Heart right ventricle (tissue), 16 donors: ENCODE data around the gene C17orf107. TPM values are rescaled to one million over a fixed set of nuclear protein-coding genes. Genes with fewer than 3 reads are reported as not detected.
A peak's percentile ranks its signal among the peaks of the same experiment; 100 is the strongest.

Source experiments
- ATAC-seq, 8 donors: fragments of 200-7000 bp; cut with Tn5 transposase; one replicate each; pipeline ENCODE4 v1.9.1; 2020; ENCODE audit warnings: mild to moderate bottlenecking in 8 of 8, moderate library complexity in 8 of 8, moderate number of reproducible peaks in 1 of 8
- DNase-seq, 2 donors: peaks; one replicate each; pipeline ENCODE4 v3.0.0-alpha.2; 2020
- H3K27ac ChIP-seq, 10 donors: fragments of 200-600 bp; sonication (generic) in 2 of 10; one replicate each; pipeline versions ENCODE4 v1.5.0 to v1.8.0; 2020 to 2022; ENCODE audit warnings: mild to moderate bottlenecking in 3 of 10
- H3K27me3 ChIP-seq, 7 donors: fragments of 200-600 bp; one replicate each; pipeline ENCODE4 v1.8.0; 2021 to 2022; ENCODE audit warnings: mild to moderate bottlenecking in 2 of 7
- H3K36me3 ChIP-seq, 9 donors: fragments of 200-600 bp; sonication (generic) in 1 of 9; one replicate each; pipeline versions ENCODE4 v1.5.0 to v1.8.0; 2020 to 2022; ENCODE audit warnings: mild to moderate bottlenecking in 2 of 9
- H3K4me1 ChIP-seq, 9 donors: fragments of 200-600 bp; sonication (generic) in 1 of 9; one replicate each; pipeline versions ENCODE4 v1.5.0 to v1.8.0; 2020 to 2022; ENCODE audit warnings: mild to moderate bottlenecking in 4 of 9
- H3K4me3 ChIP-seq, 10 donors: fragments of 200-600 bp; sonication (generic) in 2 of 10; one replicate each; pipeline versions ENCODE4 v1.5.0 to v1.8.0; 2020 to 2022; ENCODE audit warnings: mild to moderate bottlenecking in 7 of 10, moderate library complexity in 2 of 10
- H3K9me3 ChIP-seq, 11 donors: fragments of 200-600 bp in 10 of 11; sonication (generic) in 2 of 11; one replicate each; pipeline versions ENCODE4 v1.5.0 to v1.8.0; 2013 to 2022; ENCODE audit warnings: mild to moderate bottlenecking in 2 of 11, control low read depth in 1 of 11, moderate library complexity in 1 of 11
- CTCF ChIP-seq, 9 donors: fragments of 200-600 bp; sonication (generic) in 2 of 9; IDR thresholded peaks; one replicate each; pipeline versions ENCODE4 v1.5.0 to v1.8.0; 2021 to 2022; ENCODE audit warnings: antibody characterized with exemption in 9 of 9, mild to moderate bottlenecking in 5 of 9, moderate library complexity in 1 of 9
- WGBS, 2 donors: extraction: QIAGEN DNeasy Blood & Tissue Kit; methylation state at CpG; one replicate each; pipeline ENCODE4 v1.1.7; 2013; ENCODE audit warnings: inconsistent platforms in 1 of 2; 5-methylcytosine and 5-hydroxymethylcytosine counted together
- intact Hi-C, 10 donors: fragments of 100-400 bp; cut with DNase I; formaldehyde crosslinking; loops; one replicate each; pipeline versions ENCODE4 v1.11.1 to v1.14.2; 2022
- polyA plus RNA-seq, 2 donors: library from polyadenylated mRNA; stranded (reverse); fragments of 200-250 nt; gene quantifications; one replicate each; pipeline ENCODE4 v1.2.3, GENCODE V29; 2013
- total RNA-seq, 10 donors: library from RNA; stranded (reverse); fragmentation: NEBNext Ultra II Directional in 3 of 10; extraction: Animal tissue kit (Norgen Biotek cat#: 25700) in 3 of 10; gene quantifications; one replicate each; pipeline versions ENCODE4 v1.2.1 to v1.2.4, GENCODE V29; 2021 to 2023
- donor health status: Arrhythmogenic right ventricular cardiomyopathy.
- donor health status: ischemic (EF 13 %, LVEDD 7.1; RV severe dilation, severe dysfunction).
- donor health status: healthy with polysubstance abuse.
- donor health status: DM: no; HTN: yes; CAD: no.
- donor health status: DM: no; HTN: no; CAD: no.
- donor health status: ischemic (EF 25% LVEDD 6.9; RV normal size, moderate dysfunction).
- donor health status: ischemic (EF 25% LVEDD 5.7; RV mildly dilated, moderate dysfunction).
- donor health status: healthy.
- donor health status: DM: yes; HTN: yes; CAD: no.
- donor health status: Ischemic cardiomyopathy.
- donor health status: ischemic (EF 35%, LVEDD 5.7; RV mildly dilated, moderate dysfunction).
- donor health status: nonischemic (EF 11% LVEDD 7.7; RV severe dilation, severe dysfunction).
- donor health status: DM: yes; HTN: yes; CAD: no.
- donor health status: PGD.
- donor health status: ischemic (EF 29% LVEDD 5.4; RV normal size, mild dysfunction).
- donor health status: nonischemic (EF 23%, LVEDD 6.1; RV moderate dilation, normal function).

Gene C17orf107
- total and polyA plus RNA-seq, 12 donors, result 0.28 to 0.86 (median 0.44) TPM; not detected in 1

- intact Hi-C loops, result loop anchor here in 2 of 10 donors (1.0 kb wide), 2 partner anchors 16 to 17 kb away; partner anchors contain the start of gene SPAG7 (in 1 of the 2)
- ATAC-seq, result peak in 6 of 8 donors; percentile 10 to 53 (median 36)
- Histone ChIP-seq H3K27ac (peak overlapping the region; percentile 89 to 100 (median 99)), H3K27me3 (no peaks in the 10 kb centered on the region), H3K9me3 (no peaks in the 10 kb centered on the region), H3K4me3 (peak overlapping the region in 9 of 10 donors; percentile 67 to 100 (median 98)), H3K36me3 (peaks cover 0 to 23% (median 8%) of the 10 kb centered on the region in 9 donors), H3K4me1 (peaks cover 15 to 63% (median 40%) of the 10 kb centered on the region in 9 donors)
- TF ChIP-seq CTCF (IDR thresholded peaks at IDR 0.05), result no peak
- 3 to 5% methylated on average over 32 to 52 of the region's 52 CpGs for WGBS, 2 donors
- DNase-seq, result peak; percentile 70 to 82
Observed at GRCh38 chr17:4950075-4950745, 50.9 kb downstream of the C17orf107 start.

GRCh38 chr17:4950746-4951204, 51.4 kb downstream of the C17orf107 start, which contains the start of gene ENO3:
Gene ENO3, plus strand, starts transcription at chr17:4951119. Its CDS starts 711 bp downstream, at chr17:4951830.
- WGBS, 2 donors, result 30 to 35% methylated on average over 7 of the region's 7 CpGs
- H3K4me3 ChIP-seq, result peak within 1 kb of the TSS in 9 of 10 donors; percentile 67 to 100 (median 98)
- H3K27me3 ChIP-seq, result no peaks in the 10 kb centered on the region
- peak within 1 kb of the TSS; percentile 89 to 100 (median 99) for H3K27ac ChIP-seq
- DNase-seq (peak in 1 of 2 donors; percentile 64), ATAC-seq (peak in 3 of 8 donors; percentile 22 to 48 (median 37))
- H3K4me1 ChIP-seq, result peaks cover 11 to 58% (median 35%) of the 10 kb centered on the region in 9 donors
- intact Hi-C loops, result loop anchor here in 2 of 10 donors (1.0 kb wide), 2 partner anchors 16 to 17 kb away; partner anchors contain the start of gene SPAG7 (in 1 of the 2)
- peaks cover 0 to 17% (median 9%) of the 10 kb centered on the region in 9 donors for H3K36me3 ChIP-seq
- no peaks in the 10 kb centered on the region for H3K9me3 ChIP-seq
- TF ChIP-seq CTCF (IDR thresholded peaks at IDR 0.05), result no peak

- intact Hi-C loops, result no loop called here
- DNase-seq (no peak), ATAC-seq (peak in 2 of 8 donors; percentile 5 to 13)
- peaks cover 0 to 10% (median 2%) of the 10 kb centered on the region in 9 donors for H3K36me3 ChIP-seq
- no peaks in the 10 kb centered on the region for H3K27me3 ChIP-seq
- TF ChIP-seq CTCF (IDR thresholded peaks at IDR 0.05), result no peak
- H3K4me3 ChIP-seq, result peak overlapping the region in 9 of 10 donors; percentile 67 to 100 (median 98)
- peaks cover 7 to 58% (median 27%) of the 10 kb centered on the region in 9 donors for H3K4me1 ChIP-seq
- H3K9me3 ChIP-seq, result no peaks in the 10 kb centered on the region
- WGBS, 2 donors, result 53 to 59% methylated on average over 3 of the region's 3 CpGs
- H3K27ac ChIP-seq, result peak overlapping the region; percentile 89 to 100 (median 99)
Observed at GRCh38 chr17:4951486-4951885, 52.1 kb downstream of the C17orf107 start.

Other genes starting within 250 kb of the C17orf107 start
- gene PELP1, start 195.4 kb upstream of the C17orf107 start, total RNA-seq, result 10 to 100 TPM; 28.6 to 41.9 (median 35.2) TPM
- gene PELP1, start 195.4 kb upstream of the C17orf107 start, polyA plus RNA-seq, result 10 to 100 TPM; 14.4 to 29.3 TPM
- gene ARRB2, start 188.9 kb upstream of the C17orf107 start, total RNA-seq, result 10 to 100 TPM; 10.8 to 53.5 (median 17.2) TPM
- 10 to 100 TPM; 13.4 to 33.4 TPM for gene ARRB2, start 188.9 kb upstream of the C17orf107 start, polyA plus RNA-seq
- 10 to 100 TPM; 11.9 to 21.7 (median 17.5) TPM for gene MED11, start 168.1 kb upstream of the C17orf107 start, total RNA-seq
- 10 to 100 TPM; 23.9 to 57.1 TPM for gene MED11, start 168.1 kb upstream of the C17orf107 start, polyA plus RNA-seq
- 1 to 10 TPM in 1 of 10 donors, under 1 TPM in 8, not detected in 1; 0.15 to 2.1 (median 0.38) TPM for gene ZMYND15, start 159.7 kb upstream of the C17orf107 start, total RNA-seq
- gene ZMYND15, start 159.7 kb upstream of the C17orf107 start, polyA plus RNA-seq, result under 1 TPM; 0.20 to 0.22 TPM
- gene CXCL16, start 159.6 kb upstream of the C17orf107 start, total RNA-seq, result 10 to 100 TPM in 1 of 10 donors, 1 to 10 TPM in 9; 2.8 to 29.6 (median 4.2) TPM
- gene CXCL16, start 159.6 kb upstream of the C17orf107 start, polyA plus RNA-seq, result 1 to 10 TPM; 1.5 to 3.3 TPM
- not detected for gene TM4SF5, start 127.7 kb upstream of the C17orf107 start, total RNA-seq
- not detected for gene TM4SF5, start 127.7 kb upstream of the C17orf107 start, polyA plus RNA-seq
- 1 to 10 TPM in 1 of 10 donors, under 1 TPM in 7, not detected in 2; 0.38 to 2.1 (median 0.59) TPM for gene VMO1, start 113.2 kb upstream of the C17orf107 start, total RNA-seq
- gene VMO1, start 113.2 kb upstream of the C17orf107 start, polyA plus RNA-seq, result 1 to 10 TPM; 1.2 to 1.8 TPM
- gene GLTPD2, start 110.6 kb upstream of the C17orf107 start, total RNA-seq, result under 1 TPM in 1 of 10 donors, not detected in 9; 0.25 TPM
- gene GLTPD2, start 110.6 kb upstream of the C17orf107 start, polyA plus RNA-seq, result not detected
- gene PSMB6, start 103.4 kb upstream of the C17orf107 start, total RNA-seq, result 100 to 1,000 TPM; 160 to 221 (median 176) TPM
- 100 to 1,000 TPM; 151 to 386 TPM for gene PSMB6, start 103.4 kb upstream of the C17orf107 start, polyA plus RNA-seq
- gene PLD2, start 92.4 kb upstream of the C17orf107 start, total RNA-seq, result 10 to 100 TPM in 6 of 10 donors, 1 to 10 TPM in 4; 6.4 to 18.6 (median 10.4) TPM
- gene PLD2, start 92.4 kb upstream of the C17orf107 start, polyA plus RNA-seq, result 10 to 100 TPM in 1 of 2 donors, 1 to 10 TPM in 1; 5.6 to 20.7 TPM
- 10 to 100 TPM; 26.4 to 54.1 (median 33.5) TPM for gene MINK1, start 66.2 kb upstream of the C17orf107 start, total RNA-seq
- 10 to 100 TPM; 17.3 to 52.3 TPM for gene MINK1, start 66.2 kb upstream of the C17orf107 start, polyA plus RNA-seq
- gene CHRNE, start 3.6 kb downstream of the C17orf107 start, total RNA-seq, result 1 to 10 TPM in 3 of 10 donors, under 1 TPM in 7; 0.19 to 1.6 (median 0.53) TPM
- under 1 TPM; 0.44 to 0.71 TPM for gene CHRNE, start 3.6 kb downstream of the C17orf107 start, polyA plus RNA-seq
- under 1 TPM in 5 of 10 donors, not detected in 5; 0.15 to 0.53 (median 0.39) TPM for gene GP1BA, start 32.7 kb downstream of the C17orf107 start, total RNA-seq
- gene GP1BA, start 32.7 kb downstream of the C17orf107 start, polyA plus RNA-seq, result under 1 TPM; 0.04 to 0.15 TPM
- 100 to 1,000 TPM; 181 to 312 (median 242) TPM for gene SLC25A11, start 40.5 kb downstream of the C17orf107 start, total RNA-seq
- gene SLC25A11, start 40.5 kb downstream of the C17orf107 start, polyA plus RNA-seq, result 100 to 1,000 TPM; 126 to 127 TPM
- gene RNF167, start 40.7 kb downstream of the C17orf107 start, total RNA-seq, result 100 to 1,000 TPM in 1 of 10 donors, 10 to 100 TPM in 9; 65.0 to 104 (median 80.9) TPM
- gene RNF167, start 40.7 kb downstream of the C17orf107 start, polyA plus RNA-seq, result 100 to 1,000 TPM; 132 to 202 TPM
- 100 to 1,000 TPM; 144 to 376 (median 160) TPM for gene PFN1, start 49.0 kb downstream of the C17orf107 start, total RNA-seq
- 100 to 1,000 TPM; 170 to 830 TPM for gene PFN1, start 49.0 kb downstream of the C17orf107 start, polyA plus RNA-seq
- 1,000 to 10,000 TPM in 2 of 10 donors, 100 to 1,000 TPM in 8; 609 to 1,418 (median 746) TPM for gene ENO3, start 51.6 kb downstream of the C17orf107 start, total RNA-seq
- 1,000 to 10,000 TPM in 1 of 2 donors, 100 to 1,000 TPM in 1; 143 to 1,668 TPM for gene ENO3, start 51.6 kb downstream of the C17orf107 start, polyA plus RNA-seq
- 100 to 1,000 TPM in 9 of 10 donors, 10 to 100 TPM in 1; 95.5 to 189 (median 135) TPM for gene SPAG7, start 68.3 kb downstream of the C17orf107 start, total RNA-seq
- 100 to 1,000 TPM; 134 to 157 TPM for gene SPAG7, start 68.3 kb downstream of the C17orf107 start, polyA plus RNA-seq
- gene CAMTA2, start 88.1 kb downstream of the C17orf107 start, total RNA-seq, result 10 to 100 TPM; 26.0 to 42.0 (median 33.7) TPM
- 10 to 100 TPM; 43.1 to 74.3 TPM for gene CAMTA2, start 88.1 kb downstream of the C17orf107 start, polyA plus RNA-seq
- gene INCA1, start 98.0 kb downstream of the C17orf107 start, total RNA-seq, result 1 to 10 TPM; 1.8 to 2.9 (median 2.2) TPM
- gene INCA1, start 98.0 kb downstream of the C17orf107 start, polyA plus RNA-seq, result 1 to 10 TPM in 1 of 2 donors, under 1 TPM in 1; 0.83 to 7.8 TPM
- gene KIF1C, start 98.4 kb downstream of the C17orf107 start, total RNA-seq, result 100 to 1,000 TPM; 565 to 826 (median 598) TPM
- 100 to 1,000 TPM; 141 to 158 TPM for gene KIF1C, start 98.4 kb downstream of the C17orf107 start, polyA plus RNA-seq
- under 1 TPM in 3 of 10 donors, not detected in 7; 0.11 to 0.14 (median 0.12) TPM for gene SLC52A1, start 135.9 kb downstream of the C17orf107 start, total RNA-seq
- not detected for gene SLC52A1, start 135.9 kb downstream of the C17orf107 start, polyA plus RNA-seq
- gene ZFP3, start 178.9 kb downstream of the C17orf107 start, total RNA-seq, result 10 to 100 TPM in 8 of 10 donors, 1 to 10 TPM in 2; 7.6 to 14.6 (median 12.2) TPM
- gene ZFP3, start 178.9 kb downstream of the C17orf107 start, polyA plus RNA-seq, result 1 to 10 TPM; 3.1 to 4.5 TPM
- gene ZNF232, start 212.3 kb downstream of the C17orf107 start, total RNA-seq, result 1 to 10 TPM; 2.1 to 5.8 (median 4.4) TPM
- gene ZNF232, start 212.3 kb downstream of the C17orf107 start, polyA plus RNA-seq, result 1 to 10 TPM; 3.6 to 4.3 TPM
- 1 to 10 TPM in 2 of 10 donors, under 1 TPM in 7, not detected in 1; 0.05 to 1.6 (median 0.06) TPM for gene USP6, start 216.5 kb downstream of the C17orf107 start, total RNA-seq
- under 1 TPM; 0.01 to 0.07 TPM for gene USP6, start 216.5 kb downstream of the C17orf107 start, polyA plus RNA-seq